K562 (cell line): ENCODE measurements around the gene GEMIN4. TPM values are rescaled to one million over a fixed set of nuclear protein-coding genes. Genes with fewer than 3 reads are reported as not detected.

ENCODE experiments used
- ATAC-seq: fragments of 200-7000 bp; cut with Tn5 transposase; 3 replicates; pipeline ENCODE4 v1.9.1; 2020; ENCODE audit warnings: moderate library complexity
- BruUV-seq: library from RNA; stranded (reverse); fragments of 400-500 nt; replicated peaks from 2 replicates; lab custom pipeline; 2021; lab: Mats Ljungman, UMichigan
- CTCF ChIA-PET: fragments of 300-600 bp; formaldehyde crosslinking; extraction: SDS; loops from one replicate; lab custom pipeline; 2021; ENCODE audit warnings: low intra/inter-chr PET ratio; lab: Yijun Ruan, JAX
- POLR2A ChIA-PET: fragments of 300-600, 350-650 bp; sonication (Branson Sonifier 250); formaldehyde crosslinking; extraction: SDS; loops from one replicate; lab custom pipeline; 2021; ENCODE audit warnings: antibody characterized with exemption, inconsistent platforms; lab: Yijun Ruan, JAX
- DNase-seq, 4 experiments: peaks; one replicate each; pipeline versions ENCODE4 v3.0.0 to v3.0.0-alpha.2; 2011 to 2018; ENCODE audit warnings: low spot score in 3 of 4, mixed read lengths in 3 of 4; ENCODE audit errors: extremely low read depth in 1 of 4
- FAIRE-seq: peaks from 2 replicates; lab custom pipeline; 2011; peaks lifted over from hg19 to GRCh38; lab: Jason Lieb, UNC
- H2AFZ ChIP-seq: 2 replicates; pipeline ENCODE4 v1.6.0; 2011; ENCODE audit warnings: low read depth, low read length, control low read depth, inconsistent platforms
- H3K27ac ChIP-seq: fragments of 200-600 bp; 3 replicates; pipeline ENCODE4 v1.8.0; 2011; ENCODE audit warnings: low read depth, mild to moderate bottlenecking, control low read depth, inconsistent platforms, low read length, moderate library complexity, mixed read lengths; ENCODE audit errors: extremely low read depth
- H3K27me3 ChIP-seq, 2 experiments: fragments of 300-600 bp in 1 of 2; 2 replicates in 1 of 2; 3 replicates in 1 of 2; pipeline versions ENCODE4 v1.6.0 to v1.8.0; 2011; ENCODE audit warnings: inconsistent platforms in 2 of 2, low read length in 2 of 2, mild to moderate bottlenecking in 1 of 2, mixed read lengths in 1 of 2, moderate library complexity in 1 of 2; ENCODE audit not compliant: control insufficient read depth in 2 of 2, insufficient read depth in 2 of 2
- H3K36me3 ChIP-seq: fragments of 300-600 bp; 3 replicates; pipeline ENCODE4 v1.8.0; 2011; ENCODE audit warnings: mild to moderate bottlenecking, low read length, inconsistent platforms; ENCODE audit not compliant: control insufficient read depth, insufficient read depth
- H3K4me1 ChIP-seq, 2 experiments: fragments of 200-600 bp in 1 of 2; replicated peaks in 1 of 2; 2 replicates in 1 of 2; 3 replicates in 1 of 2; pipeline versions ENCODE4 v1.5.1 to v1.8.0; 2011; ENCODE audit warnings: inconsistent platforms in 2 of 2, low read length in 2 of 2, mild to moderate bottlenecking in 1 of 2, mixed read lengths in 1 of 2, moderate library complexity in 1 of 2; ENCODE audit not compliant: control insufficient read depth in 2 of 2, insufficient read depth in 2 of 2
- H3K4me2 ChIP-seq: 2 replicates; pipeline ENCODE4 v1.6.1; 2011; ENCODE audit warnings: low read length, control low read depth, inconsistent platforms, mixed read lengths; ENCODE audit not compliant: insufficient read depth
- H3K4me3 ChIP-seq: fragments of 200-600 bp; sonication (generic), shearing (Covaris generic); 2 replicates; pipeline ENCODE4 v1.5.1; 2016; ENCODE audit warnings: control low read depth, inconsistent platforms
- H3K79me2 ChIP-seq: fragments of 200-600 bp; 3 replicates; pipeline ENCODE4 v1.8.0; 2011; ENCODE audit warnings: low read length, inconsistent platforms; ENCODE audit not compliant: control insufficient read depth, insufficient read depth
- H3K9ac ChIP-seq, 2 experiments: 2 replicates each; pipeline versions ENCODE4 v1.6.0 to v1.6.1; 2011; ENCODE audit warnings: low read depth in 2 of 2, low read length in 2 of 2, control low read depth in 1 of 2, inconsistent platforms in 1 of 2, mild to moderate bottlenecking in 1 of 2, mixed read lengths in 1 of 2; ENCODE audit not compliant: insufficient read depth in 1 of 2
- H3K9me1 ChIP-seq: one replicate; pipeline ENCODE4 v1.6.0; 2011; ENCODE audit warnings: inconsistent platforms, mild to moderate bottlenecking, low read length, moderate library complexity; ENCODE audit not compliant: control insufficient read depth, insufficient read depth
- H3K9me3 ChIP-seq: replicated peaks from 2 replicates; pipeline ENCODE4 v1.5.1; 2011; ENCODE audit warnings: low read depth, low read length, inconsistent platforms; ENCODE audit not compliant: control insufficient read depth, insufficient read depth
- H4K20me1 ChIP-seq: replicated peaks from 2 replicates; pipeline ENCODE4 v1.6.1; 2011; ENCODE audit warnings: low read length, inconsistent platforms, mixed read lengths; ENCODE audit not compliant: control insufficient read depth, insufficient read depth
- ELF4 ChIP-seq: fragments of 450-650 bp; formaldehyde crosslinking; IDR thresholded peaks from 2 replicates; pipeline ENCODE4 v1.4.0; 2022; ENCODE audit warnings: missing genetic modification characterization
- HIVEP1 ChIP-seq: fragments of 250-450 bp; sonication (Bioruptor Pico); IDR thresholded peaks from 2 replicates; pipeline ENCODE4 v1.4.0; 2020; ENCODE audit warnings: mild to moderate bottlenecking
- HSF4 ChIP-seq: fragments of 250-450 bp; sonication (Bioruptor Pico); IDR thresholded peaks from 2 replicates; pipeline ENCODE4 v2.1.2; 2022; ENCODE audit warnings: mild to moderate bottlenecking, moderate library complexity, borderline replicate concordance
- KDM1A ChIP-seq, 2 experiments: fragments of 450-650 bp; IDR thresholded peaks; 2 replicates each; pipeline ENCODE4 v1.6.1; 2016; ENCODE audit warnings: mild to moderate bottlenecking in 2 of 2
- KLF1 ChIP-seq: fragments of 450-650 bp; IDR thresholded peaks from 2 replicates; pipeline ENCODE4 v1.6.1; 2016; ENCODE audit warnings: missing genetic modification characterization, missing compliant biosample characterization
- NFIC ChIP-seq: fragments of 450-650 bp; IDR thresholded peaks from 2 replicates; pipeline ENCODE4 v1.6.1; 2017; ENCODE audit warnings: mild to moderate bottlenecking, inconsistent platforms
- PHF21A ChIP-seq: fragments of 450-650 bp; IDR thresholded peaks from 2 replicates; pipeline ENCODE4 v1.6.1; 2017; ENCODE audit warnings: low read depth, borderline replicate concordance
- RFX7 ChIP-seq: fragments of 250-450 bp; sonication (Bioruptor Pico); IDR thresholded peaks from 2 replicates; pipeline ENCODE4 v1.5.1; 2021; ENCODE audit warnings: mild to moderate bottlenecking
- SREBF1 ChIP-seq: fragments of 150-350 bp; IDR thresholded peaks from 2 replicates; pipeline ENCODE4 v1.6.1; 2014; ENCODE audit warnings: antibody characterized with exemption, low read depth, low read length, borderline replicate concordance
- TAF15 ChIP-seq: fragments of 200-400 bp; formaldehyde crosslinking; IDR thresholded peaks from 2 replicates; pipeline ENCODE4 v1.6.1; 2017; ENCODE audit warnings: mild to moderate bottlenecking, low read depth, low read length, moderate library complexity
- ZBTB1 ChIP-seq: sonication (generic); formaldehyde crosslinking; IDR thresholded peaks from 2 replicates; pipeline ENCODE4 v1.8.1; 2023; ENCODE audit warnings: missing genetic modification reagents, low read depth, mild to moderate bottlenecking, borderline replicate concordance
- ZNF174 ChIP-seq: fragments of 250-450 bp; sonication (Bioruptor Pico); IDR thresholded peaks from 2 replicates; pipeline ENCODE4 v1.4.0; 2020; ENCODE audit warnings: mild to moderate bottlenecking
- ZNF354B ChIP-seq: fragments of 250-450 bp; sonication (Bioruptor Pico); IDR thresholded peaks from 2 replicates; pipeline ENCODE4 v1.4.0; 2020
- ZNF41 ChIP-seq: fragments of 250-450 bp; sonication (Bioruptor Pico); conservative IDR thresholded peaks from 2 replicates; pipeline ENCODE4 v1.4.0; 2020; ENCODE audit warnings: mild to moderate bottlenecking
- ZNF76 ChIP-seq: fragments of 250-450 bp; sonication (Bioruptor Pico); IDR thresholded peaks from 2 replicates; pipeline ENCODE4 v1.4.0; 2020; ENCODE audit warnings: mild to moderate bottlenecking, moderate library complexity, borderline replicate concordance
- WGBS: fragments of 100-300 bp; shearing (Covaris generic); methylation state at CpG from one replicate; pipeline ENCODE4 v1.1.6; 2016; ENCODE audit warnings: low coverage, mixed read lengths; ENCODE audit not compliant: insufficient coverage; ENCODE audit errors: missing lambda C conversion rate; 5-methylcytosine and 5-hydroxymethylcytosine counted together
- in situ Hi-C: fragments of 300-500 bp; cut with MboI; formaldehyde crosslinking; loops from 4 replicates; pipeline ENCODE4 v1.15.0; 2018; ENCODE audit warnings: inconsistent platforms, mixed read lengths
- intact Hi-C: fragments of 100-400 bp; cut with micrococcal nuclease; formaldehyde crosslinking; loops from 2 replicates; pipeline ENCODE4 v1.14.2; 2022
- polyA plus RNA-seq, 8 experiments: library from polyadenylated mRNA; depleted of rRNA in 4 of 8; stranded (reverse) in 5 of 8; unstranded in 3 of 8; fragments of >200 nt; fragmentation: Nextera tagmentation in 2 of 8; fragmentation: Illumina TruSeq in 1 of 8; extraction: Ambion mirVana in 2 of 8; extraction: Trizol in 1 of 8; gene quantifications; 2 replicates each; pipeline versions ENCODE4 v1.2.1 to v1.2.3, GENCODE V29; 2011 to 2014; ENCODE audit warnings: inconsistent platforms in 1 of 8, missing spikeins in 1 of 8
- total RNA-seq, 7 experiments: library from RNA; depleted of rRNA in 6 of 7; stranded (reverse); fragments of >200 nt in 6 of 7; fragmentation: Illumina TruSeq in 2 of 7; extraction: Trizol in 2 of 7; gene quantifications; 2 replicates each; pipeline versions ENCODE4 v1.2.1 to v1.2.3, GENCODE V29; 2011 to 2021; ENCODE audit warnings: low replicate concordance in 1 of 7
- TF ChIP-seq, protein P1 (sequence below): fragments of 200-800 bp; sonication (Bioruptor generic); IDR thresholded peaks from 2 replicates; pipeline ENCODE4 v1.6.1; 2017; ENCODE audit warnings: missing genetic modification characterization, missing compliant biosample characterization
- TF ChIP-seq, protein P2 (sequence below): fragments of 250-450 bp; sonication (Bioruptor Pico); IDR thresholded peaks from 2 replicates; pipeline ENCODE4 v1.9.0; 2021; ENCODE audit warnings: mild to moderate bottlenecking, inconsistent platforms
- TF ChIP-seq, protein P3 (sequence below): fragments of 250-450 bp; sonication (Bioruptor Pico); IDR thresholded peaks from 2 replicates; pipeline ENCODE4 v1.4.0; 2020; ENCODE audit warnings: mild to moderate bottlenecking, moderate library complexity
- TF ChIP-seq, protein P4 (sequence below): fragments of 450-650 bp; IDR thresholded peaks from 2 replicates; pipeline ENCODE4 v1.6.1; 2016; ENCODE audit warnings: missing biosample characterization, missing genetic modification characterization

Gene GEMIN4
- total and polyA plus RNA-seq, 9 of the 15 experiments (the other 6 are each of a cell fraction or from before 2014, with no cell fraction given), result 1.8 to 42.5 (median 10.8) TPM

DNA sequence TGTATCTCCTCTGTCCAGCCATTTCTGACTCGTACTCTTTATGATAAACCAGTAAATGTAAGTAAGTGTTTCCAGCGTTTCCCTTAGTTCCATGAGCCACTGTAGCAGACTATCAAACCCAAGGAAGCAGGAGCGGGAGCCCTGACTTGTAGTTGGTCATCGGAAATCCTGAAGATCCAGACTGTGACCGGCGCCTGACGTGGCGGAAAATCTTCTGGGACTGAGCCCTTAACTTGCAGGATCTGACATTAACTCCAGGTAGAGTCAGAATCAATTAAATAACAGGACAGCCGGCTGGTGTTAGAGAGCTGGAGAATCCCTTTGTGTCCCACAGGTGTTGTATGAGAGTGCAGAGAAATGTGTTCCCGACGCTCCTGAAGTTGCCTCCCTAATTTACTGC is 26.0 kb upstream of the GEMIN4 start:
- H3K4me2 ChIP-seq, result no peak overlapping the region
- H3K9me3 ChIP-seq, result no peaks in the 10 kb centered on the region
- H3K36me3 ChIP-seq, result peaks cover 62% of the 10 kb centered on the region
- ATAC-seq (no peak), FAIRE-seq (no peak), DNase-seq (no peak)
- H3K79me2 ChIP-seq, result peaks cover 35% of the 10 kb centered on the region
- in situ Hi-C loops, result no loop called here
- H3K27ac ChIP-seq, result no peak overlapping the region
- no peaks in the 10 kb centered on the region for H4K20me1 ChIP-seq
- no peaks in the 10 kb centered on the region for H3K9me1 ChIP-seq
- no TSS peak for BruUV-seq
- H3K4me3 ChIP-seq, result no peak overlapping the region
- 93% methylated on average over 11 of the region's 11 CpGs for WGBS
- ChIA-PET POLR2A (interaction anchor here (2.1 kb wide), 1 partner anchor 14 kb away, joined by 4 read pairs; no protein-coding TSS in a partner anchor), CTCF (no interaction called here)
- no peak overlapping the region for H3K9ac ChIP-seq
- peaks cover 0 to under 1% of the 10 kb centered on the region in 2 experiments; a peak in 1 of 5 replicates for H3K4me1 ChIP-seq
- H2AFZ ChIP-seq, result no peak overlapping the region
- H3K27me3 ChIP-seq, result no peaks in the 10 kb centered on the region
- intact Hi-C loops, result no loop called here
- no peak for TF ChIP-seq RFX7
- no peak for TF ChIP-seq KDM1A (IDR thresholded peaks at IDR 0.05)
- no peak for TF ChIP-seq ZNF354B (CRISPR knock-in tag)
- no peak for TF ChIP-seq ZNF41 (CRISPR knock-in tag)
- no peak for TF ChIP-seq PHF21A
- TF ChIP-seq ZNF76 (CRISPR knock-in tag), result no peak
- TF ChIP-seq KLF1 (tag), result no peak
- no peak for TF ChIP-seq ELF4 (CRISPR knock-in tag)
- TF ChIP-seq, protein P1, sequence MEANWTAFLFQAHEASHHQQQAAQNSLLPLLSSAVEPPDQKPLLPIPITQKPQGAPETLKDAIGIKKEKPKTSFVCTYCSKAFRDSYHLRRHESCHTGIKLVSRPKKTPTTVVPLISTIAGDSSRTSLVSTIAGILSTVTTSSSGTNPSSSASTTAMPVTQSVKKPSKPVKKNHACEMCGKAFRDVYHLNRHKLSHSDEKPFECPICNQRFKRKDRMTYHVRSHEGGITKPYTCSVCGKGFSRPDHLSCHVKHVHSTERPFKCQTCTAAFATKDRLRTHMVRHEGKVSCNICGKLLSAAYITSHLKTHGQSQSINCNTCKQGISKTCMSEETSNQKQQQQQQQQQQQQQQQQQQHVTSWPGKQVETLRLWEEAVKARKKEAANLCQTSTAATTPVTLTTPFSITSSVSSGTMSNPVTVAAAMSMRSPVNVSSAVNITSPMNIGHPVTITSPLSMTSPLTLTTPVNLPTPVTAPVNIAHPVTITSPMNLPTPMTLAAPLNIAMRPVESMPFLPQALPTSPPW (CRISPR knock-in tag), result no peak
- TF ChIP-seq, protein P2, sequence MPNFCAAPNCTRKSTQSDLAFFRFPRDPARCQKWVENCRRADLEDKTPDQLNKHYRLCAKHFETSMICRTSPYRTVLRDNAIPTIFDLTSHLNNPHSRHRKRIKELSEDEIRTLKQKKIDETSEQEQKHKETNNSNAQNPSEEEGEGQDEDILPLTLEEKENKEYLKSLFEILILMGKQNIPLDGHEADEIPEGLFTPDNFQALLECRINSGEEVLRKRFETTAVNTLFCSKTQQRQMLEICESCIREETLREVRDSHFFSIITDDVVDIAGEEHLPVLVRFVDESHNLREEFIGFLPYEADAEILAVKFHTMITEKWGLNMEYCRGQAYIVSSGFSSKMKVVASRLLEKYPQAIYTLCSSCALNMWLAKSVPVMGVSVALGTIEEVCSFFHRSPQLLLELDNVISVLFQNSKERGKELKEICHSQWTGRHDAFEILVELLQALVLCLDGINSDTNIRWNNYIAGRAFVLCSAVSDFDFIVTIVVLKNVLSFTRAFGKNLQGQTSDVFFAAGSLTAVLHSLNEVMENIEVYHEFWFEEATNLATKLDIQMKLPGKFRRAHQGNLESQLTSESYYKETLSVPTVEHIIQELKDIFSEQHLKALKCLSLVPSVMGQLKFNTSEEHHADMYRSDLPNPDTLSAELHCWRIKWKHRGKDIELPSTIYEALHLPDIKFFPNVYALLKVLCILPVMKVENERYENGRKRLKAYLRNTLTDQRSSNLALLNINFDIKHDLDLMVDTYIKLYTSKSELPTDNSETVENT (CRISPR knock-in tag), result no peak
- no peak for TF ChIP-seq ZNF174
- TF ChIP-seq, protein P3, sequence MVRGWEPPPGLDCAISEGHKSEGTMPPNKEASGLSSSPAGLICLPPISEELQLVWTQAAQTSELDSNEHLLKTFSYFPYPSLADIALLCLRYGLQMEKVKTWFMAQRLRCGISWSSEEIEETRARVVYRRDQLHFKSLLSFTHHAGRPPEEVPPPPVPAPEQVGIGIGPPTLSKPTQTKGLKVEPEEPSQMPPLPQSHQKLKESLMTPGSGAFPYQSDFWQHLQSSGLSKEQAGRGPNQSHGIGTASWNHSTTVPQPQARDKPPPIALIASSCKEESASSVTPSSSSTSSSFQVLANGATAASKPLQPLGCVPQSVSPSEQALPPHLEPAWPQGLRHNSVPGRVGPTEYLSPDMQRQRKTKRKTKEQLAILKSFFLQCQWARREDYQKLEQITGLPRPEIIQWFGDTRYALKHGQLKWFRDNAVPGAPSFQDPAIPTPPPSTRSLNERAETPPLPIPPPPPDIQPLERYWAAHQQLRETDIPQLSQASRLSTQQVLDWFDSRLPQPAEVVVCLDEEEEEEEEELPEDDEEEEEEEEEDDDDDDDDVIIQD (CRISPR knock-in tag), result no peak
- no peak for TF ChIP-seq HIVEP1
- TF ChIP-seq, protein P4, sequence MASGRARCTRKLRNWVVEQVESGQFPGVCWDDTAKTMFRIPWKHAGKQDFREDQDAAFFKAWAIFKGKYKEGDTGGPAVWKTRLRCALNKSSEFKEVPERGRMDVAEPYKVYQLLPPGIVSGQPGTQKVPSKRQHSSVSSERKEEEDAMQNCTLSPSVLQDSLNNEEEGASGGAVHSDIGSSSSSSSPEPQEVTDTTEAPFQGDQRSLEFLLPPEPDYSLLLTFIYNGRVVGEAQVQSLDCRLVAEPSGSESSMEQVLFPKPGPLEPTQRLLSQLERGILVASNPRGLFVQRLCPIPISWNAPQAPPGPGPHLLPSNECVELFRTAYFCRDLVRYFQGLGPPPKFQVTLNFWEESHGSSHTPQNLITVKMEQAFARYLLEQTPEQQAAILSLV (tag), result no peak
- no peak for TF ChIP-seq NFIC
- no peak for TF ChIP-seq TAF15
- no peak for TF ChIP-seq HSF4
- no peak for TF ChIP-seq ZBTB1 (CRISPR knock-in tag)
- TF ChIP-seq SREBF1, result no peak
